WTC11 (cell line): ENCODE results near the gene FICD. TPM values are rescaled to one million over a fixed set of nuclear protein-coding genes. Genes with fewer than 3 reads are reported as not detected.

Experiments
- ATAC-seq: fragments of 200-7000 bp; cut with Tn5 transposase; 2 replicates; pipeline ENCODE4 v1.10.0; 2021; ENCODE audit warnings: mild to moderate bottlenecking, moderate library complexity
- CTCF ChIA-PET: fragments of 300-600 bp; sonication (Branson Sonifier 250); formaldehyde crosslinking; loops from one replicate; lab custom pipeline; 2021; ENCODE audit warnings: antibody characterized with exemption; lab: Charles Lee
- POLR2A ChIA-PET: fragments of 350-600 bp; sonication (Branson Sonifier 250); formaldehyde crosslinking; loops from one replicate; lab custom pipeline; 2021; ENCODE audit warnings: antibody characterized with exemption; lab: Charles Lee
- DNase-seq: peaks from one replicate; pipeline ENCODE4 v3.0.0; 2021; ENCODE audit warnings: low spot score
- H3K27ac Mint-ChIP-seq: 2 replicates; pipeline ENCODE4 v1.8.0; 2021; ENCODE audit warnings: mixed read lengths
- H3K27me3 Mint-ChIP-seq: 2 replicates; pipeline ENCODE4 v1.8.0; 2021; ENCODE audit warnings: low read depth, mild to moderate bottlenecking, moderate library complexity, mixed read lengths
- H3K36me3 Mint-ChIP-seq: 2 replicates; pipeline ENCODE4 v1.8.0; 2021; ENCODE audit warnings: mixed read lengths
- H3K4me1 Mint-ChIP-seq: 2 replicates; pipeline ENCODE4 v1.8.0; 2022; ENCODE audit warnings: mixed read lengths
- H3K4me3 Mint-ChIP-seq: 2 replicates; pipeline ENCODE4 v1.8.0; 2021; ENCODE audit warnings: mild to moderate bottlenecking, moderate library complexity, mixed read lengths
- H3K9me3 Mint-ChIP-seq: 2 replicates; pipeline ENCODE4 v1.8.0; 2021; ENCODE audit warnings: mixed read lengths
- AFF4 ChIP-seq: sonication (generic); formaldehyde crosslinking; IDR thresholded peaks from 2 replicates; pipeline ENCODE4 v1.8.1; 2023; ENCODE audit warnings: mild to moderate bottlenecking, missing genetic modification reagents, borderline replicate concordance
- ATF2 ChIP-seq: sonication (generic); formaldehyde crosslinking; IDR thresholded peaks from 2 replicates; pipeline ENCODE4 v1.8.1; 2022; ENCODE audit warnings: low read depth, missing genetic modification reagents, borderline replicate concordance
- ATF3 ChIP-seq: sonication (generic); formaldehyde crosslinking; conservative IDR thresholded peaks from 2 replicates; pipeline ENCODE4 v1.8.1; 2022; ENCODE audit warnings: mild to moderate bottlenecking, missing genetic modification reagents
- ELF4 ChIP-seq: sonication (generic); formaldehyde crosslinking; IDR thresholded peaks from 2 replicates; pipeline ENCODE4 v1.8.1; 2022; ENCODE audit warnings: low read depth, mild to moderate bottlenecking, moderate library complexity, missing genetic modification reagents
- ESRRA ChIP-seq: sonication (generic); formaldehyde crosslinking; IDR thresholded peaks from 2 replicates; pipeline ENCODE4 v1.8.1; 2022; ENCODE audit warnings: mild to moderate bottlenecking, missing genetic modification reagents, borderline replicate concordance
- ETV6 ChIP-seq: sonication (generic); formaldehyde crosslinking; IDR thresholded peaks from 2 replicates; pipeline ENCODE4 v1.8.1; 2022; ENCODE audit warnings: mild to moderate bottlenecking, missing genetic modification reagents
- HMGA2 ChIP-seq: fragments of 250-450 bp; sonication (Bioruptor Pico); IDR thresholded peaks from 2 replicates; pipeline ENCODE4 v1.4.0; 2021; ENCODE audit warnings: mild to moderate bottlenecking, moderate library complexity
- JAZF1 ChIP-seq: fragments of 250-450 bp; sonication (Bioruptor Pico); IDR thresholded peaks from 2 replicates; pipeline ENCODE4 v1.9.0; 2021; ENCODE audit warnings: moderate library complexity, mild to moderate bottlenecking, inconsistent platforms
- MAX ChIP-seq: sonication (generic); formaldehyde crosslinking; IDR thresholded peaks from 2 replicates; pipeline ENCODE4 v1.8.0; 2022; ENCODE audit warnings: mild to moderate bottlenecking, missing genetic modification reagents
- MYBL2 ChIP-seq: sonication (generic); formaldehyde crosslinking; IDR thresholded peaks from 2 replicates; pipeline ENCODE4 v1.8.1; 2023; ENCODE audit warnings: mild to moderate bottlenecking, moderate library complexity, missing genetic modification reagents
- NFE2L1 ChIP-seq: sonication (generic); formaldehyde crosslinking; IDR thresholded peaks from 2 replicates; pipeline ENCODE4 v1.8.1; 2023; ENCODE audit warnings: missing genetic modification reagents
- NR3C1 ChIP-seq: sonication (generic); formaldehyde crosslinking; conservative IDR thresholded peaks from 2 replicates; pipeline ENCODE4 v1.8.1; 2023; ENCODE audit warnings: low read depth, mild to moderate bottlenecking, missing genetic modification reagents
- OVOL2 ChIP-seq: fragments of 250-450 bp; sonication (Bioruptor Pico); IDR thresholded peaks from 2 replicates; pipeline ENCODE4 v1.9.0; 2021; ENCODE audit warnings: mild to moderate bottlenecking, borderline replicate concordance
- SOX15 ChIP-seq: fragments of 250-450 bp; sonication (Bioruptor Pico); IDR thresholded peaks from 2 replicates; pipeline ENCODE4 v1.9.0; 2021; ENCODE audit warnings: mild to moderate bottlenecking
- total RNA-seq: library from RNA; stranded (reverse); gene quantifications from 3 replicates; pipeline ENCODE4 v1.2.3, GENCODE V29; 2021

FICD gene
- total RNA-seq, 1 experiment from 2014 or later: 6.3 TPM

GRCh38 chr12:108531929-108532848 is 17.1 kb downstream of the FICD start:
- Mint-ChIP-seq H3K9me3 (no peaks in the 10 kb centered on the region), H3K27ac (no peak overlapping the region), H3K4me3 (no peak overlapping the region), H3K4me1 (no peaks in the 10 kb centered on the region), H3K27me3 (no peaks in the 10 kb centered on the region)
- CTCF ChIA-PET: interaction anchor here (0.5 kb wide), 1 partner anchor 13 kb away, joined by 4 read pairs; no protein-coding TSS in a partner anchor
- POLR2A ChIA-PET: interaction anchor here (0.5 kb wide), 1 partner anchor 349 kb away, joined by 5 read pairs; no protein-coding TSS in a partner anchor
- ATAC-seq (no peak), DNase-seq (no peak)
- TF ChIP-seq AFF4 (CRISPR knock-in tag) (no peak), HMGA2 (no peak)
- TF ChIP-seq, all 79 proteins: peak for 0
- peaks cover 85% of the 10 kb centered on the region for H3K36me3 Mint-ChIP-seq

GRCh38 chr12:108538146-108538545 is 23.1 kb downstream of the FICD start:
- TF ChIP-seq ATF3 (CRISPR knock-in tag) (no peak), ATF2 (CRISPR knock-in tag) (no peak), ESRRA (CRISPR knock-in tag) (no peak)
- Mint-ChIP-seq H3K4me3 (no peak overlapping the region), H3K4me1 (no peaks in the 10 kb centered on the region), H3K9me3 (no peaks in the 10 kb centered on the region), H3K36me3 (peaks cover 60% of the 10 kb centered on the region), H3K27me3 (no peaks in the 10 kb centered on the region), H3K27ac (no peak overlapping the region)
- ChIA-PET POLR2A (no interaction called here), CTCF (no interaction called here)
- ATAC-seq: no peak
- DNase-seq: no peak

- Mint-ChIP-seq H3K27ac (peak overlapping the region; percentile 21; the same call in 1 of the 2 replicates), H3K4me3 (no peak overlapping the region), H3K9me3 (no peaks in the 10 kb centered on the region), H3K36me3 (peaks cover 60% of the 10 kb centered on the region), H3K27me3 (no peaks in the 10 kb centered on the region), H3K4me1 (no peaks in the 10 kb centered on the region)
- ChIA-PET POLR2A (no interaction called here), CTCF (no interaction called here)
- DNase-seq (no peak), ATAC-seq (no peak)
- TF ChIP-seq MYBL2: no peak
Observed at GRCh38 chr12:108538616-108539195, 23.6 kb downstream of the FICD start.

GRCh38 chr12:108542320-108542719 is 27.2 kb downstream of the FICD start:
- DNase-seq (no peak), ATAC-seq (no peak)
- Mint-ChIP-seq H3K27ac (no peak overlapping the region; the same call in 1 of the 2 replicates), H3K9me3 (no peaks in the 10 kb centered on the region), H3K27me3 (no peaks in the 10 kb centered on the region), H3K4me1 (no peaks in the 10 kb centered on the region), H3K36me3 (peaks cover 56% of the 10 kb centered on the region), H3K4me3 (no peak overlapping the region)
- CTCF ChIA-PET: no interaction called here
- no peak for TF ChIP-seq ATF2 (CRISPR knock-in tag)
- no peak for TF ChIP-seq JAZF1 (CRISPR knock-in tag)
- no peak for TF ChIP-seq ELF4
- no peak for TF ChIP-seq NFE2L1 (CRISPR knock-in tag)
- no peak for TF ChIP-seq MAX (CRISPR knock-in tag)
- no peak for TF ChIP-seq ETV6 (CRISPR knock-in tag)
- TF ChIP-seq NR3C1 (CRISPR knock-in tag): no peak
- TF ChIP-seq SOX15 (CRISPR knock-in tag): no peak
- no peak for TF ChIP-seq OVOL2 (CRISPR knock-in tag)
- POLR2A ChIA-PET: no interaction called here
